SK-N-MC (cell line): Measurements from ENCODE around the gene SMG9.

Source experiments
- DNase-seq: peaks from one replicate; pipeline ENCODE4 v3.0.0-alpha.2; 2011; ENCODE audit warnings: low read depth, low spot score
- H3K27ac ChIP-seq: fragments of 200-600 bp; sonication (generic); 2 replicates; pipeline ENCODE4 v1.5.1; 2016; ENCODE audit warnings: mixed run types
- H3K36me3 ChIP-seq: fragments of 200-600 bp; sonication (generic); 2 replicates; pipeline ENCODE4 v1.6.1; 2017; ENCODE audit warnings: antibody characterized with exemption, low read length, mixed read lengths; ENCODE audit not compliant: insufficient read depth
- H3K4me3 ChIP-seq: fragments of 200-600 bp; sonication (generic); 2 replicates; pipeline ENCODE4 v1.5.1; 2016
- H3K9ac ChIP-seq: fragments of 200-600 bp; sonication (generic); 2 replicates; pipeline ENCODE4 v1.8.0; 2017; ENCODE audit warnings: mixed run types, mixed read lengths; ENCODE audit not compliant: insufficient read length
- H3K9me3 ChIP-seq: fragments of 200-600 bp; sonication (generic); 2 replicates; pipeline ENCODE4 v1.6.1; 2017; ENCODE audit warnings: low read depth, mild to moderate bottlenecking, antibody characterized with exemption, low read length, moderate library complexity, mixed read lengths
- EZH2 ChIP-seq: fragments of 200-600 bp; sonication (generic); IDR thresholded peaks from one replicate; pipeline ENCODE4 v1.6.1; 2017; ENCODE audit warnings: antibody characterized with exemption
- FOXP2 ChIP-seq: optimal IDR thresholded peaks from 2 replicates; pipeline ENCODE3; 2011; ENCODE audit warnings: mild to moderate bottlenecking, moderate library complexity; ENCODE audit not compliant: insufficient read depth; ENCODE audit errors: extremely low read length, control extremely low read depth
- POLR2AphosphoS5 ChIP-seq: IDR thresholded peaks from 2 replicates; pipeline ENCODE4 v1.6.1; 2012; ENCODE audit warnings: mild to moderate bottlenecking, low read depth, low read length, borderline replicate concordance

Gene SMG9

DNA sequence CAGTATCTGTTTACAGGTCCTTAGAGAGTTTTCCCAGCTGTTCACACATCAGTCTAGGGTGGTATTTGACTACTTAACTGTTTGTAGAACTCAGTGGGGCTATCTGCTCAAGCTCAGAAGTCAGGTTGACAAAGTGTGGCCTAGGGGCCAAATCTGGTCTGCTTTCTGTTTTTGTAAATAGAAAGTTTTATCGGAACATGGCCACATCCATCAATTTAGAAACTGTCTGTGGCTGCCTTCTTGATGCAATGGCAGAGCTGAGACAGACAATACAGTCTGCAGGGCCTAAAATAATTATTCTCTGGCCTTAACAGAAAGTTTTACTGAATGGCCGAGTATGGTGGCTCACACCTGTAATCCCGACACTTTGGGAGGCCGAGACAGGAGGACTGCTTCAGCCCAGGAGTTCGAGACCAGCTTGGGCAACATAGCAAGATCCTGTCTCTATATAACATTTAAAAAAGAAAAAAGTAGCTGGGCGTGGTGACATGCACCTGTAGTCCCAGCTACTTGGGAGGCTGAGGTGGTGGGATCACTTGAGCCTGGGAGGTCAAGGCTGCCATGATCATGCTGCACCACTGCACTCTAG lies 2.4 kb downstream of the SMG9 start:
- Histone ChIP-seq H3K9me3 (no peaks in the 10 kb centered on the region), H3K4me3 (no peak overlapping the region), H3K27ac (no peak overlapping the region), H3K9ac (no peak overlapping the region), H3K36me3 (peaks cover 55% of the 10 kb centered on the region)
- DNase-seq = no peak
- no peak for TF ChIP-seq FOXP2
- no peak for TF ChIP-seq POLR2AphosphoS5
- no peak for TF ChIP-seq EZH2

DNA sequence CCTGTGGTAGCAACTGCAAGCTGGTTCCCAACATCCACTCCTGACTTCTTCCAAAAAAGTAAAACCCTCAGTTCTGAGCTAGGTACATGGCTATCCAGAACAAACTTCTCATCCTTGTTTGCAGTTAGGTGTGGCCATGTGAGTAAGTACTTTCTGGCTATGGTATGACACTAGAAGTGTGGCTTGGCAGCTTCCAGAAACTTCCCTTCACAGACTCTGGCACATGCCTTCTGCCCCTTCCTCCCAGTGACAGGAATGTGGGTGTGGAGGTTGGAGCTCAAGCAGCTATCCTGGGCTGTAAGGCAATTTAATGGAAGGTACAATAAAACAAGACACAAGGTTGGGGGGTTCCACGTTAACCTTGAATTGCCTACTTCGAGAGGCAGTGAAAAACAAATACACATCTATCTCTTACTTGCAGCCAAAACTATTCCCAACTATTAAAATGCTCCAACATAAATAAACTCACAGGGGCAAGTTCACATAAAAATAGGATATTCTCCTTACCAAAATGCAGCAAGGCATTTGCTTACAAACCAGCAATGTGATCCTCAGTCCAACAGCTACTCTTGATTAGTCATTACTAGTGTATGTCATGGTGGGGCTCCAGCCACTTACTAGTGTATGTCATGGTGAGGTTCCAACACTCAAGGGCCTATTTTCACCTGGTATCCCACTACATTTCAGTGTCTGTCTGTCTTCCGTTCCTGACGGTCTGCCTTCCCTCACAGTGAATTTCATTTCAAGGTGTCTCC lies 3.1 kb downstream of the SMG9 start:
- Histone ChIP-seq H3K27ac (no peak overlapping the region), H3K4me3 (no peak overlapping the region), H3K9me3 (no peaks in the 10 kb centered on the region), H3K9ac (no peak overlapping the region), H3K36me3 (peaks cover 62% of the 10 kb centered on the region)
- TF ChIP-seq EZH2 (no peak), FOXP2 (no peak), POLR2AphosphoS5 (no peak)
- no peak for DNase-seq

GRCh38 chr19:43749898-43750297 lies 4.9 kb downstream of the SMG9 start:
- TF ChIP-seq FOXP2 = no peak
- no peak for TF ChIP-seq EZH2
- TF ChIP-seq POLR2AphosphoS5 = no peak
- no peaks in the 10 kb centered on the region for H3K9me3 ChIP-seq
- H3K9ac ChIP-seq = no peak overlapping the region
- DNase-seq = no peak
- no peak overlapping the region for H3K4me3 ChIP-seq
- no peak overlapping the region for H3K27ac ChIP-seq
- peaks cover 71% of the 10 kb centered on the region for H3K36me3 ChIP-seq

- no peak overlapping the region for H3K4me3 ChIP-seq
- peaks cover 77% of the 10 kb centered on the region for H3K36me3 ChIP-seq
- DNase-seq = no peak
- H3K27ac ChIP-seq = no peak overlapping the region
- H3K9ac ChIP-seq = no peak overlapping the region
- no peak for TF ChIP-seq FOXP2
- no peak for TF ChIP-seq EZH2
- TF ChIP-seq POLR2AphosphoS5 = no peak
- no peaks in the 10 kb centered on the region for H3K9me3 ChIP-seq
Measured at GRCh38 chr19:43749152-43749551, 5.6 kb downstream of the SMG9 start.

- no peak overlapping the region for H3K9ac ChIP-seq
- no peaks in the 10 kb centered on the region for H3K9me3 ChIP-seq
- TF ChIP-seq EZH2 = no peak
- TF ChIP-seq POLR2AphosphoS5 = no peak
- TF ChIP-seq FOXP2 = no peak
- H3K36me3 ChIP-seq = peaks cover 81% of the 10 kb centered on the region
- H3K4me3 ChIP-seq = no peak overlapping the region
- no peak for DNase-seq
- H3K27ac ChIP-seq = no peak overlapping the region
Measured at GRCh38 chr19:43748685-43749084, 6.1 kb downstream of the SMG9 start.

- Histone ChIP-seq H3K9me3 (no peaks in the 10 kb centered on the region), H3K4me3 (no peak overlapping the region), H3K9ac (no peak overlapping the region), H3K36me3 (peaks cover 86% of the 10 kb centered on the region), H3K27ac (no peak overlapping the region)
- no peak for DNase-seq
- no peak for TF ChIP-seq FOXP2
- TF ChIP-seq POLR2AphosphoS5 = no peak
Measured at GRCh38 chr19:43748205-43748594, 6.6 kb downstream of the SMG9 start.

GRCh38 chr19:43747557-43748204 lies 7.1 kb downstream of the SMG9 start:
- no peak overlapping the region for H3K4me3 ChIP-seq
- H3K9ac ChIP-seq = no peak overlapping the region
- peaks cover 87% of the 10 kb centered on the region for H3K36me3 ChIP-seq

GRCh38 chr19:43743059-43743458 lies 11.7 kb downstream of the SMG9 start:
- H3K4me3 ChIP-seq = no peak overlapping the region
- TF ChIP-seq FOXP2 = no peak
- no peak for TF ChIP-seq EZH2
- no peak for DNase-seq
- no peak overlapping the region for H3K9ac ChIP-seq
- H3K27ac ChIP-seq = no peak overlapping the region
- H3K9me3 ChIP-seq = no peaks in the 10 kb centered on the region
- peaks cover 93% of the 10 kb centered on the region for H3K36me3 ChIP-seq

More at GRCh38 chr19:43747557-43748204, 7.1 kb downstream of the SMG9 start:
- no peak for DNase-seq
- TF ChIP-seq FOXP2 = no peak
- TF ChIP-seq EZH2 = no peak
- no peak for TF ChIP-seq POLR2AphosphoS5
- Histone ChIP-seq H3K27ac (no peak overlapping the region), H3K9me3 (no peaks in the 10 kb centered on the region)
